Measurements from ENCODE around the gene PCDH9.

PCDH9 gene

DNA sequence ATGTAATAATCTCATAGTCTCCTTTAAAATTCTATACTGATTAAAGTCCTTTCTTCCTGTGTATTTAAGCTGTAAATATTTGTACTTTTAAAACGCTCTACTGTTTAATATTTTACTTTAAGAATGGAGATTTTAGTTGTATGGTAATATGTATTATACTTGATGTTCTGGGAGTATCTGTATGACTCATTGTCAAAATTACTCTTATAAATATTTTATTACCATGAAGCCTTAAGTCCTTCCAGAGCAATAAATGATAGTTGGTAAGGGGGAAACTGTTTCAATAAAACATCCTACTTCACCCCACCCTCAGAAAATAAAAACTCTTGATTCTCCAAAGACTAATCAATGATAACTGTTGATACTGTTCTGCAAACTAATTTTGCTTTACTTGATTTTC is 6.4 kb downstream of the PCDH9 start:
- DNase-seq: no peak

DNA sequence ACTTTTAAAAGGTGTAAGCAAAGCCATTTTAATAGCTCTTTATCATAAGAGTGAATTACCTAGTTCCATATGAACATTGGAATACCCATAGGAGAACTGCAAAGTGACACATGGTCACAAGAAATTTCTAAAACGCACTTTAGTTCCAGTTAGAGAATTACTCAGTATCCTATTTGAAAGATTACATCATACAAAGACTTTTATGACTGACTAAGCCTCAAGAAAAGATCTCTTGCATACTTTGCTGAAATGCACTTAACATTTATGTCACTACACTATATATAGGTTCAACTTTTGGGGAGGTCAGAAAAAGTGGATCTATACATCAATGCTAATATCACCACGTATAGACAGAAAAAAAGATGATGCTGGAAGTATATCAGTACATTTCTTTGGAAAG is 7.1 kb downstream of the PCDH9 start:
- DNase-seq: no peak

DNA sequence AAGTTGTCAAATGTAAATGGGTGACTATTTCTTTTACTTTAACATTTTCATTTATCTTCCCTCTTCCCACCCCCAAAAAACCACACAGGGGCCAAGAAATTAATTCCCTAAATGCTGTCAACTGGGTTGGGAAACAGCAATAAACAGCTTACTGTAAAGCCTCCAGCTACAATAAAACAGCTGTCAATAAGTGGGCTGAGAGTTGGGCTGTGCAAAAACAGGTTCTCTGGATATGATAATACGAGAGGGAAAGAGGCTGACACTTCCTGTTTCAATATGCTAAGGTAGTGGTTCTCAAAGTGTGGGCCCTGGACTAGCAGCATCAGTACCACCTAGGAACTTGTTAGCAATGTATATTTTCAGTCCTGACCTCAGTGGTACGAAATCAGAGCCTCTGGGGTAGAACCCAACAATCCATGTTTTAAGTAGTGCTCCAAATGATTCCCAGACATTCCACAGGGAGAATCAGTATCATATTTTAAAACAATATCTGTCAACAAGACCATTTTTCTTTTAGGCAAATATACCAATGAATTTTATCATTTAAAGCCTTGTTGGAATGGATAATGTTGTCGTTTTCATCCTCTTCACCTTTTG is 8.4 kb downstream of the PCDH9 start:
- no peak for DNase-seq

DNA sequence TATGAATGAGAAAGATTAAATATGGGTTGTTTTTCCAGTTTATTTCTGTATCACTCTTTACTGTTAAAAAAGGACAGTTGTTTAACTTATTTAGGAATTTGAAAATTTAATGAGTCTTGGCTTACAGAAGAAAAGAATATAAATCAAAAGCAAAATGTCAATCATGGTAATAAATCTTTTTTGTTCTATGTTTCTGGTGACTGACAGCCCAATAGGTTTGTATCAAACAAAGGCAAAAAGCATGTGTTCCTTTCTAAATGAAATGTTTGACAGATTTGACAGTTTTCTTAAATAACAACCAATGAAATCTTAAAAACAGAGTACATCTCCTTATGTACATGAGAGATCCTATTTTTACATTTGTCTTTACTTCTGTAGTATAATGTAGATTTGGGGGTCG is 11.0 kb downstream of the PCDH9 start:
- no peak for DNase-seq

DNA sequence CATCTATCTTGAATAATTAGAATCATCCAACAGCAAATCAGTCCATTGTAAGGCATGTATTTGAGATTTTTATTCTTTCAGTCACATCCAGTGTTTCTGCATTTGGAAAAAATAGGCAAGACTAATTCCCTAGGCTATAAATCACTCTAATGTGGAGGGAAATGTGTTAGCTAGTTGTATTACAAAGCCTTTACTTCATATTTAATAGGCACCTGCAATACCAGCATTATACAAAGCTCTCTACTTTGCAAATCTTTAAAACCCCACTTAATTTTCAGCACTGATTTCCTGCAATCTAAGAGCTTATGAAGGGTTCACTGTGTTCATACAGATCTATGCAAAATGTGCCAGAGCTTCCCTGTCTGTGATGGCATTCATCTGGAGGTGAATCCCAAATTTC is 12.3 kb downstream of the PCDH9 start:
- DNase-seq: no peak

DNA sequence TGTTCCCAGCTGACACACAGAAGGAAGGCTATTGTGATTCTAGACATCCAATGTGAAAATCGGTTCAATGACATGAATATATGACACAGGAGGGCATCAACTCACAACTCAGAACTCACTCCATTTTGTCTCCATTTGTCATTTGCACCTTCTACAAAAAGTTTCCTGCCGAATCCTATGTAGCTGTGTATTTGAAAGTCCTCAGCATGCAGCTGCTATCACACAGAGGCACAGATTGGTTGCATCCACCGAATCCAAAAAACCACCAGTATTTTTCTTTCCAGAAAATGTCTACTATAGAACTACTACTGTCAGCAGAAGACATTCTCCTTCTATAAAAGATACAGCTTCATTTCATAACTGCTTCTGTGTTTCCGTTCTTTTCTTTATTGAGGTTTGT is 13.3 kb downstream of the PCDH9 start:
- no peak for DNase-seq

DNA sequence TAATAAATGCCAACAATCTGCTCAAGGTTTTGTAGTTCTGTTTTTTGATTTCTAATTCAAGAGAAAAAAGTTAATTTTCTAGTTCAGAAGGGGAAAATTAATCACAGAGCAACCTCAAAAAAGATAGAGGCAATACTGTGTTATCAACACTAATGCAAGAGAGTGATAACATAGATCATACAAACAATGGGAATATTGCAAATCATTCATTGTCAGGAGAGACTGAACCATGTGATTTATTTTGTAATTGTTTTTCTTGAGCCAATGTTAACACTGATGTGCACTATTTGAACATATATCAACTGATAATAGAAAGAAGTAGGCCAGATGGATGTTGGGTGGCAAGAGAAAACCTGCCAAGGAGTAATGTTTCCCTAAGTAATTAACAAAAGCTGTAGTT is 19.9 kb downstream of the PCDH9 start:
- no peak for DNase-seq

DNA sequence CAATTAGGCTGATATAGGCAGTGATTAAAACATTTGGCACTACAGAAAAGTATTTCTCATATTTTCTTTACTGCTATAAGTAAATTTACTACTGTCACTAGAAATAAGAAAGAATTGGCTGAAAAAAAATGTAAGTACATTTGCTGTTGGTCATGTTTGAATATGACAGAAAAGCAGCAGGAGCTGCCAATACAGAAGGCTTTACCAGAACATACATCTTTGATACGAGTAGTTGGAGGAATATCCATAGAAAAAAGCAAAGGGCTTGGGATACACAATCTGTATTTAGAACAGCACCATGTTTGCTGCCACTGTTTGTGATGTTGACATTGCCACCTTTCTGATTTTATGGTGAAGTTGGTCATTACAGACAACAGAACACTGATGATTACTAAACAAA is 21.6 kb downstream of the PCDH9 start:
- DNase-seq: no peak

DNA sequence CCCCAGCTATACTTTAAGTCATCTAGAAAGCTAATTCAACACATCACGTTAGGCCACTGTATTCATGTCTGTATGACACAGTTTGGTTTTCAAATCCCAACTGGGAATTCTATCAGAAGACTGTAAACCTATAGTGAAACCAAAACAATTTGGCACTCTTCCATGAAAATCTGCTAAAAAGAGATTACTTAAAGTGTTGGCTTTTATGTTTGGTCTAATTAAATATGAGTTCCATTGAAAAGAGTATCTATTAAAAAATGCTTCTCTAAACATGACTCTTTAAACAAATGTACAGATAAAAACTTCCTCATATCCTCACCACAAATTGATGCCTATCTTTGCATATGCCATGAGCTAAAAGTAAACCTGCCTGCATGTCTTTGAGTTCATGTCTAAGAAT is 25.4 kb downstream of the PCDH9 start:
- DNase-seq: no peak

DNA sequence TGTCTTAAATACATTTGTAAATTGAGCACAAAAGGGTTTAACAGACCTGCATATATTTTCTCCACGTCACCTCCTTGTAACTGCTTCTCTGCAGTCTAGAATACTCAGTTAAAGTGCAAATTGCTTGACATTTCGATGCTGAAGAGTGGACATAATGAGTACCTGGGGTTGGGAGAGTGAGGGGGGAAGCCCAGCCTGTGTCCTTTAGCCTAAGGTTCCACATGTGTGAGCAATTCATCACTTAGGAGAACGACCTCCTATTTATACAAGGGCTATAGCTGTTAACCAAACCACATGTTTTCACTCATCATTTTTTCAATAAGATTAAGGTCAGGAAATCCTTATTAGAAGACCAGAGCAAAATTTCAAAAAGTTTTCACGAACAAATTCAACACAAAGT is 29.5 kb downstream of the PCDH9 start:
- no peak for DNase-seq

DNA sequence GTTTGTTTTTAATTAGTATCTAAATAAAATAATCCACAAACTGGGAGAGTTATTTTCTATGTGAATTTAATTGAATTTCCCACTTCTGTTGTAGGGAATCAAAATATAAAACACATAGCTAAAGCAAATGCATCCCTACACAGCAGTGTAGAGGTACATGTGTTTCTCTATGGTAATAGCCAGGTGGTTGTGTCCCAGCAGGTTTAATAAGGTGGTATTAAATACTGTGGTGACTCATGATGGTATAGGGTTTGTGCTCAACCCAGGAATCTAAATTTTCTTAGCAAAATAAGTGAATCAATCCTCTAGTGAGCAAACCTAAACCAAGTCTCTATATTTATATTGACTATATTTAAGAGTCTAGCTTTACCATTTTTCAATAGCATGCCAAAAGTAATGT is 30.0 kb downstream of the PCDH9 start:
- DNase-seq: no peak

DNA sequence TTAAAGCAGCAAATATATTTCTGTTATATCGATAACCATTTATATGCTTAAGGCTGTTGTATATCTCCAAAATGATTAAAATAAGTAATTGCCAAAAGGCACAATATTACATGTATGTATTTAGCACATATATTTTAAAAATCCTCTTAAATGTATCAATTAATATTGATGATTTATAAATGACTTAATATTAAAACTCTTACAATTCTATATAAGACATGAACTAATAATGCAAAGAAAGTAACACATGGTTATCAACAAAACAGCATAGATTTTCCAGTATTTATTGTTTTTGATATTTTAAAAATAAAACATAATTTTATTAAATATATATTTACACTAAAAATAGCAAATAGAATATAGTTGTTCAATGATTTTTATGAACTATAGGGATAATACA is 32.4 kb downstream of the PCDH9 start:
- no peak for DNase-seq

DNA sequence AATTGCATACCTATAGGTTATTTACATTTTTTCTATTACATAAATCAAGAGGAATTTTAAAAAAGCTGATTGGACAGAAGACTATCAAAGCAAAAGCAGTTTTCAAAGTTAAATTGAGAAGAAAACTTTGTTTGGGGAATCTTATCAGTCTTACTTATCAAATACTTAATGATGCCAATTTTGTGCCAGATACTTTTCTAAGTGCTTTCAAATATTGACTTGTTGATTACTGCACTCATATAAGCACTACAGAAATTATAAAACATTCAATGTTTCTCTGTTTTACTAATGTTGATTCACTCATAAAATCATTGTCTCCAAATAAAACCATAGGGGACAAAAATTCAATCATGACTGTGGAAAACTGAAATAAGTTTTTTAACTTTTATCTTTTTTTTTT is 36.2 kb downstream of the PCDH9 start:
- no peak for DNase-seq

DNA sequence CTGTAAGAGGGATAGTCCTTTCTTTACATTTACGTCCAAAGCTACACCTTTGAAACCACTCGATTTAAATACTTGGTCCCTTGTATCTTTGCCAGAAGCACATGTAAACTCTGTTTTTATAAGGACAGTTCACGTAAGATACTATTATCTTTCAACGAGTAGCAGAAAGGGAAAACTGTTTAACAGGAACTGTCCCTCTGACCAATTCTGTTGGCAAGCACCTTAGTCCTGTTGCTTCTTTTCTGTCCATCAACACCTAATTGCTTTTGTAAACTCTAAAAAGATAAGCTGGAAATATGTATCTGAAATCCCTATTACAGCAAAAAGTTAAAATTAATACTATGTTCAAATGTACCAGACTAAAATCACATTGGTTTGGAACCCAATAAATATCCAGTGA is 37.4 kb downstream of the PCDH9 start:
- no peak for DNase-seq

DNA sequence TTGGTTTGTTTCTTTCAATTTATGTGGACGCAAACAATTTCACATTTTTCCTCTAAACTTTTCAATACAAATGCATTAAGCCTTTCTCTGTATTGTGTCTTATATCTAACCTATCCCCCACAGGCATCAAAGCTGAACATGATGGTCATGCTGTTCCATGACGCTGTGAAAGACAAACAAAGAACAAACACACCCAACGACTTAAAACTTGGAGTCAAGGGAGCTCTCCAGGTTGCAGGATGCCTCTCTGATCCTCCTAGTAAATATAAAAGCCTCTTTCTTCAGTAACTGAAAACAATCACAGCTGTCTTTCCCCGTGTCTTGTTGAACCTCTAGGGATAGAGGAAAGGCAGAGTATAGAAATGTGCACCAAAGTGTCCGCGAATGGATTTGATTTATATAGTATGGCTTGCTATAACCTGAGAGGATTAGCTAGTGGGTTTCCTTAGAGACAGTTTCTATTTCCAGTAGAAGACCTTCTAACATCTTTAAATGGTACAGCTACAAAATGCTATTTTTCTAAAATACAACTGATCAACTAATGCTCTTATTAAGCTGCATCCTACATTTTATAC is 43.1 kb downstream of the PCDH9 start:
- DNase-seq: no peak

DNA sequence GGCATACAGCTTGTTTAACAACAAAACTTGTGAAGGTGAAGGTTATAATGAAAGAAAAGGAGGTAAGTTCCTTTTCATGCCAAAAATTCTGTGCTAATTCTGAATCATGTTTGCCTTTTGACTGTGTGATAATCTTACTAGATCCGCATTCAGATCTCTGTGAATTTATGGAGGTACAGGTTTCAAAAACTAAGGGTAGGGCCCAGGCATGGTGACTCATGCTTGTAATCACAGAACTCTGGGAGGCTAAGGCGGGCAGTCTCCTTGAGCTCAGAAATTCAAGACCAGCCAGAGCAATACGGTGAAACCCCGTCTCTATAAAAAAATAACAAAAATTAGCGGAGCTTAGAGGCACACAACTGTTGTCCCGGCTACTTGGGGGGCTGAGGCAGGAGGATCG is 45.9 kb downstream of the PCDH9 start:
- no peak for DNase-seq

DNA sequence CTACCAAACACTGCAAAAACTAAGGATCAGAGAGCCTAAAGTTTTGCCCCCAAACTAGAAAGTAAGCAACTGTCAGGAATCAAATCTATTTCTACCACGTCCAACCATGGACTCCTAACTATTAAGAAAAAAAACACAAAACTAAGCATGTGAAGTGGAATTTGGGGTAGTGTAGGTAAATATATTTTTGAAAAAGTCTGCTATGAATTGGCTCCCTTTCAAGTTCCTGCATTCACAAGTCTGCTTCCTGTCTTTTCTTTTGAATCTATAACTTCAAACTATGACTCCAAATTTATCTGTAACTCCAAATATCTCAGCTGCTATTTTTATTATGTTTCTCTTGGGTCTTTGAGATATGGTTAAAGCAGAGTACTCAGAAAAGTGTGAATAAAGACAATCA is 47.0 kb downstream of the PCDH9 start:
- no peak for DNase-seq

DNA sequence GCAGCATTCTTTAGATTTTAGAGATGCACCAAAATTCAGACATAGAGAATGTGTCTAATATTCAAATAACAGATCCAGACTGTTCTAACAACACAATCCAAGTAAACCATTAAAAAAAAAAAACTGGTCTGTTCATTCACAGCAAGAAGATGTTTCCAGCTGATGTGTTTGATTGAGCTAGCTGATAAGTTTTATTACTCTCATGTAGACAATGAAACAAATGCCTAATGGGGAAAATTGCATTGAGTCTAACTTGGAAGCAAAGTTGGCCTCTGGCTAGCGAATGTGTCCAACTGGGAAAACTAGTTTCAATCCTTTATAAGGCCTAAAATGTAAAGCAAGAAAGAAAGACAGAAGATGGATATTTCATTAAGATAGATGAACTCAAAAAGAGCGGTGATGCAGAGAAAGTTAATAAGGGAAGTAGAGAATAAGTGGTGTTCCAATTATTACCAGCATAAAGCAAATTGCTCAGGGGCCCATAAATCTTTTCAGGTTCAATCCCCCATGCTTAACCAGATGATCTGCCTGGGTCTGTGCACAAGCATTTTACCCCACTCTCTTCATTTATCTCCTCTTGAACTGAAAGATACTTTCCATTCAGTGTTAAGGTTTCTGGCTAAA is 54.2 kb downstream of the PCDH9 start:
- no peak for DNase-seq

DNA sequence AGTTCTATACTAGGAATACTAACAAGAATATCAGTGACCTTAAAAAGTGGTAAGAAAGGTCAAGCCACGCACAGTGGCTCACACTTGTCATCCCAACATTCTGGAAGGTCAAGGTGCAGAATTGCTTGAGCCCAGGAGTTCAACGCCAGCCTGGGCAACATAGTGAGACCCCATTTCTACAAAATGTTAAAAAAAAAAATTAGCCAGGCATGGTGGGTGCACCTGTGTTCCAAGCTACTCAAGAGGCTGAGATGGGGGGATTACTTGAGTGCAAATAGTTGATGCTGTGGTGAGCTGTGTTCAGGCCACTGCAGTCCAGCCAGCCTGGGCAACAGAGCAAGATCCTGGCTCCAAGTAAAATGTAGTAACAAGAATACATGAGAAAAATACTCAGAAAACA is 61.8 kb downstream of the PCDH9 start:
- DNase-seq: no peak

DNA sequence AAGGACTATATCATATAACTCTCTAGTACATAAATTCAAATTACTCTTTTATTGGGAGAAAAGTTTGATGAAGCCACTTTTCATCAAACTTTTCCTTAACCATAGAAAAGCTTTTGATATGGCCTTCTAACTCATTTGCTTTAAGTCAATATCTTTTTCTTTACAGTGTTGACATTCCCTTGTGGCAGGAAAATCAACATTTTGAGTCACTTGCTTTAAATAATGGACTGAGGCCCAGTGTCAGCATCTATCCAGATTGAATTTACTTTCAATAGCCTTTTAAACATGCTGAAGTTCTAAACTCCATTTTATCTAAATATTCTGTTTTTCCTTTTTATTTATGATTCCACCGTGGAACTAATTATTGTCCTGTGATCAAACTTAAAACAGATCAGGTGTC is 62.7 kb downstream of the PCDH9 start:
- no peak for DNase-seq

DNA sequence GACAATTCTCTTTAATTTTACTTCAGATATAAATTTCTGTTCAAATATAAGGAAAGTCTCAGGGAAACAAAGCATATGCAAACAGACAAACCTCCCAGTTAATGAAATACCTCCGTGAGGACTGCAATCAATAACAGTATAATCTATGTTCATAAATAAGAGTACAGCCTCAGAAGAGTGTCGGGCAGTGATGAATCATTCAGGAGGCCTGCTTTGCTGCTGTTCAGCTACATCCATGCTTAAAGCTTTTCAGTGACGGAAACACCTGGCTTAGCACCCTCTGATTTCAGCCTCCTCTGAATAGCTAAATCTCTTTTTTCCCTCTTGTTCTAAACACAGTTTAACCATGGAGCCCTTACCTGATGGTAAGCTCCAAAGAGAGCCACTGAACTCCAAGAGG is 69.0 kb downstream of the PCDH9 start:
- no peak for DNase-seq

DNA sequence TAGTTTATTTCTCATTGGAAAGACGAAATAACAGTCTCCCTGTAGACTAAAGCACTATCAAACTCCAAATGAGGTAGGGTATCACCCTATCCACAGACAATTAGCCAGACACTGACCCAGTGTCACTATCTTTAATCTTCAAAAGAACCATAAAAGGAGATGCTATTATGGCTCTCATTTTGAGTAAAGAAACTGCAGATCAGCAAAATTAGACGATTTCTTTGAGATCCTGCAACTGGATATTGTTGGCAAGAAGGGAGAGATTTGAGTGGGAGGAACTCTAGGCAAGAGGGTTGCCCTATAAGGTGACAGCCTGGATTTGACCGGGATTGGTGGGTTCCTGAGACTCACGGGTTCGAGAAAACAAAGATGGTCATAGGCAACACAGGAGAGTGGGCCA is 71.2 kb downstream of the PCDH9 start:
- no peak for DNase-seq

DNA sequence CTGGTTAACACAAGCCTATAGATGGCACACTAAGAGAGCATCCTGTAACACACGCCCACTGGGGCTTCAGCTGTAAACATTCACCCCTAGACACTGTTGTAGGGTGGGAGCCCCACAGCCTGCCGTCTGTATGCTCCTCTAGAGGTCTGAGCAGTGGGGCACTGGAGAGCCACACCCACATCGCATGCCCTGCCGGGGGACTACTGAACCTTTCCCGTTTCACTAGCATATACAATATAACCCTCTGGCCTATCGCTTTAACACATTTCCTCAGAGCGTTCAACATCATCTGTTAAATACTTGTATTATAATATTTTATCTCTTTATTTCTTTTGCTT is 73.4 kb downstream of the PCDH9 start:
- no peak for DNase-seq

DNA sequence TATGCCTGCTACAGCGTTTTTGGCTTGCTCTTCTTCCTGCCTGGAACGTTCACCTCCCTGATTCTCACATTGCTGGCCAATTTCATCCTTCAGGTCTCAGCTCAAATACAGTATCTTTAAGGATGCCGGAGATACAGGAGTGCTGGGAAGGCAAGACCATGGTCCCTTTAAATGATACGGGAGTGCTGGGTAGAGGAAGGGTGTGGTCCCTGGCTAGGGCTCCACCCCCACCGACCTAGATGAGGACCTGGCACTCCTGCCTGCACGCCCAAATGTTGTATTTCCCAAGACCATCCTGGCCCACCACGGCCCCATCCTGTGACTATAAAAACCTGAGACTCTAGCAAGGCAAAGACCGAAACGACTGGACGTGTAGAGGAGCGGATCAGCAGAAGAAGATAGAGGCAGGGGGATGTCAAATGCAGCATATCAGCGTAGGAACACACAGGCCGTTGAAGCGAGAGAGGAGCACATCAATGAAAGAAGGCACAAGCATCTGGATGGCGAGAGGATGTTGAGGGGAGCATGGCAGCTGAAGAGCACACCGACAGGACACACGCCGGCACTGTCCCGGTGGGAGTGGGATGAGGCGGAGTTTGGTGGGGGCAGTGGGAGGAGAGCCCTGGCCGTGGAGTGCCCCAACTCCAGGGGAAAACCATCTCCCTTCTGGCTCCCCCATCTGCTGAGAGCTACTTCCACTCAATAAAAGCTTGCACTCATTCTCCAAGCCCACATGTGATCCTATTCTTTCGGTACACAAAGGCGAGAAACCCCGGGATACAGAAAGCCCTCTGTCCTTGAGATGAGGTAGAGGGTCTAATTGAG is 74.0 kb downstream of the PCDH9 start:
- no peak for DNase-seq
